Lower lobe of right lung (tissue), 2 donors: ENCODE data around the gene LIF. TPM values are rescaled to one million over a fixed set of nuclear protein-coding genes. Genes with fewer than 3 reads are reported as not detected.

Source experiments
- ATAC-seq, 2 donors: fragments of 200-7000 bp; cut with Tn5 transposase; one replicate each; pipeline ENCODE4 v1.9.1; 2020 to 2022; ENCODE audit warnings: mild to moderate bottlenecking in 2 of 2, moderate library complexity in 2 of 2
- DNase-seq: peaks from one replicate; pipeline ENCODE4 v3.0.0-alpha.2; 2020
- H3K27ac ChIP-seq: fragments of 200-600 bp; one replicate; pipeline ENCODE4 v1.8.0; 2022
- H3K27me3 ChIP-seq: fragments of 200-600 bp; one replicate; pipeline ENCODE4 v1.8.0; 2022; ENCODE audit warnings: low read depth
- H3K36me3 ChIP-seq: fragments of 200-600 bp; one replicate; pipeline ENCODE4 v1.8.0; 2022; ENCODE audit warnings: mild to moderate bottlenecking
- H3K4me1 ChIP-seq: fragments of 200-600 bp; one replicate; pipeline ENCODE4 v1.8.0; 2022
- H3K4me3 ChIP-seq: fragments of 200-600 bp; one replicate; pipeline ENCODE4 v1.8.0; 2022; ENCODE audit warnings: mild to moderate bottlenecking
- H3K9me3 ChIP-seq: fragments of 200-600 bp; one replicate; pipeline ENCODE4 v1.8.0; 2022
- CTCF ChIP-seq: fragments of 200-600 bp; IDR thresholded peaks from one replicate; pipeline ENCODE4 v1.8.0; 2022; ENCODE audit warnings: antibody characterized with exemption, mild to moderate bottlenecking
- intact Hi-C: fragments of 100-400 bp; cut with DNase I; formaldehyde crosslinking; loops from one replicate; pipeline ENCODE4 v1.11.0; 2022
- total RNA-seq: library from RNA; stranded (reverse); fragmentation: NEBNext Ultra II Directional; extraction: Animal tissue kit (Norgen Biotek cat#: 25700); gene quantifications from one replicate; pipeline ENCODE4 v1.2.1, GENCODE V29; 2021
- donor health status: DM: no; HTN: yes; CAD: no; lungs with severe emphysema.

Gene LIF
- total RNA-seq, 1 donor from 2014 or later: 3.1 TPM

GRCh38 chr22:30214703-30215407 lies 31.7 kb downstream of the LIF start:
- Histone ChIP-seq H3K36me3 (no peaks in the 10 kb centered on the region), H3K9me3 (no peaks in the 10 kb centered on the region), H3K27me3 (no peaks in the 10 kb centered on the region), H3K4me1 (peaks cover 21% of the 10 kb centered on the region), H3K4me3 (no peak overlapping the region), H3K27ac (no peak overlapping the region)
- ATAC-seq (no peak), DNase-seq (no peak)
- TF ChIP-seq CTCF: no peak
- intact Hi-C loops: no loop called here

- no peak for TF ChIP-seq CTCF
- Histone ChIP-seq H3K27me3 (no peaks in the 10 kb centered on the region), H3K4me1 (peaks cover 32% of the 10 kb centered on the region), H3K27ac (peak overlapping the region; percentile 50), H3K9me3 (no peaks in the 10 kb centered on the region), H3K36me3 (no peaks in the 10 kb centered on the region), H3K4me3 (no peak overlapping the region)
- intact Hi-C loops: no loop called here
- peak; percentile 69 for ATAC-seq
- DNase-seq: peak; percentile 70
Measured at GRCh38 chr22:30212996-30213441, 33.5 kb downstream of the LIF start.

- H3K27ac ChIP-seq: peak overlapping the region; percentile 50
- no peaks in the 10 kb centered on the region for H3K27me3 ChIP-seq
- DNase-seq: peak; percentile 92
- ATAC-seq: peak; percentile 94 to 95
- intact Hi-C loops: no loop called here
- peaks cover 32% of the 10 kb centered on the region for H3K4me1 ChIP-seq
- TF ChIP-seq CTCF: no peak
- H3K4me3 ChIP-seq: no peak overlapping the region
- no peaks in the 10 kb centered on the region for H3K36me3 ChIP-seq
- no peaks in the 10 kb centered on the region for H3K9me3 ChIP-seq
Measured at GRCh38 chr22:30212363-30212995, 34.1 kb downstream of the LIF start.

- Histone ChIP-seq H3K27me3 (no peaks in the 10 kb centered on the region), H3K27ac (no peak overlapping the region), H3K36me3 (no peaks in the 10 kb centered on the region), H3K4me3 (no peak overlapping the region), H3K9me3 (no peaks in the 10 kb centered on the region), H3K4me1 (peaks cover 43% of the 10 kb centered on the region)
- DNase-seq (no peak), ATAC-seq (no peak)
- intact Hi-C loops: no loop called here
- no peak for TF ChIP-seq CTCF
Measured at GRCh38 chr22:30211124-30211820, 35.3 kb downstream of the LIF start.

GRCh38 chr22:30210235-30210909 lies 36.2 kb downstream of the LIF start:
- H3K27me3 ChIP-seq: no peaks in the 10 kb centered on the region

More at GRCh38 chr22:30210235-30210909, 36.2 kb downstream of the LIF start:
- no peak overlapping the region for H3K4me3 ChIP-seq
- DNase-seq: no peak
- H3K36me3 ChIP-seq: no peaks in the 10 kb centered on the region
- intact Hi-C loops: no loop called here
- H3K4me1 ChIP-seq: peaks cover 52% of the 10 kb centered on the region
- TF ChIP-seq CTCF: no peak
- H3K9me3 ChIP-seq: no peaks in the 10 kb centered on the region
- H3K27ac ChIP-seq: peak overlapping the region; percentile 6
- no peak for ATAC-seq
